Neutrophil (primary cell): ENCODE results near the gene PPP2R2C.

ENCODE experiments used
- H3K27ac ChIP-seq: fragments of 200-600 bp; sonication (generic); 2 replicates; pipeline ENCODE4 v1.5.1; 2016; ENCODE audit warnings: mild to moderate bottlenecking, moderate library complexity
- H3K27me3 ChIP-seq: fragments of 200-600 bp; sonication (generic); 2 replicates; pipeline ENCODE4 v1.6.0; 2016; ENCODE audit warnings: mild to moderate bottlenecking
- H3K36me3 ChIP-seq: fragments of 200-600 bp; sonication (generic); 2 replicates; pipeline ENCODE4 v1.5.1; 2017
- H3K4me1 ChIP-seq, 2 experiments: fragments of 200-600 bp in 1 of 2; sonication (generic) in 1 of 2; 1 replicate in 1 of 2; 2 replicates in 1 of 2; pipeline versions ENCODE4 v1.5.1 to v1.6.1; 2013 to 2016; ENCODE audit warnings: low read depth in 1 of 2, low read length in 1 of 2, mild to moderate bottlenecking in 1 of 2, moderate library complexity in 1 of 2; ENCODE audit not compliant: control insufficient read depth in 1 of 2, insufficient read depth in 1 of 2
- H3K4me3 ChIP-seq, 2 experiments: fragments of 200-600 bp in 1 of 2; sonication (generic) in 1 of 2; 1 replicate in 1 of 2; 2 replicates in 1 of 2; pipeline ENCODE4 v1.5.1; 2013 to 2016; ENCODE audit warnings: low read depth in 1 of 2, low read length in 1 of 2, mild to moderate bottlenecking in 1 of 2, moderate library complexity in 1 of 2
- H3K9me3 ChIP-seq: fragments of 200-600 bp; sonication (generic); 2 replicates; pipeline ENCODE4 v1.5.1; 2016
- CTCF ChIP-seq: fragments of 200-600 bp; sonication (generic); IDR thresholded peaks from 2 replicates; pipeline ENCODE4 v1.5.1; 2016; ENCODE audit warnings: antibody characterized with exemption

Gene PPP2R2C

GRCh38 chr4:6342530-6343293 is 129.7 kb downstream of the PPP2R2C start:
- no peak overlapping the region for H3K4me3 ChIP-seq
- no peaks in the 10 kb centered on the region for H3K36me3 ChIP-seq
- H3K9me3 ChIP-seq, result no peaks in the 10 kb centered on the region
- no peaks in the 10 kb centered on the region for H3K4me1 ChIP-seq
- no peak overlapping the region for H3K27ac ChIP-seq
- H3K27me3 ChIP-seq, result peaks cover 36% of the 10 kb centered on the region
- TF ChIP-seq CTCF, result no peak

GRCh38 chr4:6341696-6342095 is 130.7 kb downstream of the PPP2R2C start:
- H3K27ac ChIP-seq, result no peak overlapping the region
- TF ChIP-seq CTCF, result no peak
- H3K9me3 ChIP-seq, result no peaks in the 10 kb centered on the region
- H3K4me1 ChIP-seq, result no peaks in the 10 kb centered on the region
- no peaks in the 10 kb centered on the region for H3K36me3 ChIP-seq
- H3K27me3 ChIP-seq, result peaks cover 43% of the 10 kb centered on the region
- no peak overlapping the region for H3K4me3 ChIP-seq

- no peaks in the 10 kb centered on the region for H3K9me3 ChIP-seq
- TF ChIP-seq CTCF, result no peak
- no peaks in the 10 kb centered on the region for H3K4me1 ChIP-seq
- H3K4me3 ChIP-seq, result no peak overlapping the region
- peaks cover 49% of the 10 kb centered on the region for H3K27me3 ChIP-seq
- no peaks in the 10 kb centered on the region for H3K36me3 ChIP-seq
- H3K27ac ChIP-seq, result no peak overlapping the region
Observed at GRCh38 chr4:6340446-6341015, 131.9 kb downstream of the PPP2R2C start.

GRCh38 chr4:6339818-6340445 is 132.5 kb downstream of the PPP2R2C start:
- Histone ChIP-seq H3K4me1 (no peaks in the 10 kb centered on the region), H3K36me3 (no peaks in the 10 kb centered on the region), H3K9me3 (no peaks in the 10 kb centered on the region), H3K27me3 (peaks cover 55% of the 10 kb centered on the region), H3K27ac (no peak overlapping the region), H3K4me3 (no peak overlapping the region)
- no peak for TF ChIP-seq CTCF

- no peaks in the 10 kb centered on the region for H3K9me3 ChIP-seq
- no peak overlapping the region for H3K27ac ChIP-seq
Observed at GRCh38 chr4:6338951-6339817, 133.2 kb downstream of the PPP2R2C start.

More at GRCh38 chr4:6338951-6339817, 133.2 kb downstream of the PPP2R2C start:
- Histone ChIP-seq H3K4me1 (no peaks in the 10 kb centered on the region), H3K36me3 (no peaks in the 10 kb centered on the region), H3K4me3 (no peak overlapping the region), H3K27me3 (peaks cover 57% of the 10 kb centered on the region)
- TF ChIP-seq CTCF, result no peak
